ENCODE measurements around the gene CCL22. TPM values are rescaled to one million over a fixed set of nuclear protein-coding genes. Genes with fewer than 3 reads are reported as not detected.
A peak's percentile ranks its signal among the peaks of the same experiment; 100 is the strongest.

CCL22 gene
- total and polyA plus RNA-seq, 12 donors = 0.03 to 3.0 (median 0.25) TPM; not detected in 3

DNA sequence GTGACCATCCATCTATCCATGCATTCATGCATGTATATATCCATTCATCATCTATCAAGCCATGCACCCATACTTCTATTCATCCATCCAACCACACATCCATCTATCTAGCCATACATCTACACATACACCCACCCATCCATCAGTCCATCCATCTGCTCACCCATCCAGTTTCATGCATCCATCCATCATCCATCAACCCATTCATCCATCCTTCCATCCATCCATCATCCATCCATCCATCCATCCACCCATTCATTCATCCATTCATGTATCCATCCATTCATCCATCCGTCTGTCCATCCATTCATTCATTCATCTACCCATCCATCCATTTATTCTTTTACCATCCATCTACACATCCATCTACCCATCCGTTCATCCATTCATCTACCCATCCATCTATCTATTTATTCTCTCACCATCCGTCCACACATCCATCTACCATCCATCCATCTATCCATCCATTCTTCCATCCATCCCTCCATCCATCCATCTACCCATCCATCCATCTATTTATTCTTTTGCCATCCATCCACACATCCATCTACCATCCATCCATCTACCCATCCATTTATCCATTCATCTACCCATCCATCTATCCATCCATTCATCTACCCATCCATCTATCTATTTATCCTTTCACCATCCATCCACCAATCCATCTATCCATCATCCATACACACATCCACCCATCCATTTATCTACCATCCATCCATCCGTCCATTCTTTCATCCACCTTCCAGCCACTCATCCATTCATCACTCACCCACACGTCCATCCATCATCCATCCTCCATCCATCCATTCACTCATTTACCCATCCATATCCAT lies 49.2 kb downstream of the CCL22 start:
- Histone ChIP-seq H3K36me3 (replicated peaks in 1 of 2) (no peaks in the 10 kb centered on the region), H3K4me3 (no peak overlapping the region), H3K27ac (no peak overlapping the region), H3K27me3 (no peaks in the 10 kb centered on the region), H3K4me1 (replicated peaks in 1 of 2) (no peaks in the 10 kb centered on the region), H3K9me3 (replicated peaks in 1 of 3) (no peaks in the 10 kb centered on the region)
- WGBS, 4 donors = 74 to 82% (median 78%) methylated on average over 5 of the region's 5 CpGs
- intact Hi-C loops (cut with DNase I) = no loop called here
- TF ChIP-seq POLR2A (IDR thresholded peaks at IDR 0.05) = no peak
- no peak for DNase-seq

DNA sequence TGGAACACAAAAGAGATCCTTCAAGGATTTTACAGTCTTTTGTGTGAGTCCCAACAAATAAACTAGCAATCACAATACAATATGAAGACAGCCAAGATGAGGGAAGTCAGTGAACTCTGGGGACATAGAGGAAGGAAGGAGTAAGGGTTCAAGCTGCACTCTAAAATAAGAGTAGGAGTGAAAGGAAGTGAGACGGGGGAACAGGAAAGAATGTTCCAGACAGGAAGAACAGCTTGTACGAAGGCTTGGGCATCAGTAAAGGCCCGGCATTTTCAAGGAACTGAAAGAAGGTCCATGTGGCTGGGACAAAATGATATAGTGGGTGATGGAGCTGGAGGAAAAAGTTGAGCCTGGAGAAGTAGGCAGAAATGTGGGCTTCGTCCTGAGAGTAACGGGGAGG lies 50.5 kb downstream of the CCL22 start:
- no peak for TF ChIP-seq POLR2A (IDR thresholded peaks at IDR 0.05)
- TF ChIP-seq, protein P1, sequence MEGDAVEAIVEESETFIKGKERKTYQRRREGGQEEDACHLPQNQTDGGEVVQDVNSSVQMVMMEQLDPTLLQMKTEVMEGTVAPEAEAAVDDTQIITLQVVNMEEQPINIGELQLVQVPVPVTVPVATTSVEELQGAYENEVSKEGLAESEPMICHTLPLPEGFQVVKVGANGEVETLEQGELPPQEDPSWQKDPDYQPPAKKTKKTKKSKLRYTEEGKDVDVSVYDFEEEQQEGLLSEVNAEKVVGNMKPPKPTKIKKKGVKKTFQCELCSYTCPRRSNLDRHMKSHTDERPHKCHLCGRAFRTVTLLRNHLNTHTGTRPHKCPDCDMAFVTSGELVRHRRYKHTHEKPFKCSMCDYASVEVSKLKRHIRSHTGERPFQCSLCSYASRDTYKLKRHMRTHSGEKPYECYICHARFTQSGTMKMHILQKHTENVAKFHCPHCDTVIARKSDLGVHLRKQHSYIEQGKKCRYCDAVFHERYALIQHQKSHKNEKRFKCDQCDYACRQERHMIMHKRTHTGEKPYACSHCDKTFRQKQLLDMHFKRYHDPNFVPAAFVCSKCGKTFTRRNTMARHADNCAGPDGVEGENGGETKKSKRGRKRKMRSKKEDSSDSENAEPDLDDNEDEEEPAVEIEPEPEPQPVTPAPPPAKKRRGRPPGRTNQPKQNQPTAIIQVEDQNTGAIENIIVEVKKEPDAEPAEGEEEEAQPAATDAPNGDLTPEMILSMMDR (IDR thresholded peaks at IDR 0.05) = no peak
- no peaks in the 10 kb centered on the region for H3K9me3 ChIP-seq (replicated peaks in 1 of 3)
- no peaks in the 10 kb centered on the region for H3K36me3 ChIP-seq (replicated peaks in 1 of 2)
- intact Hi-C loops (cut with DNase I) = no loop called here
- H3K4me1 ChIP-seq (replicated peaks in 1 of 2) = no peaks in the 10 kb centered on the region
- peak in 1 of 7 donors; percentile 25 for DNase-seq
- H3K27me3 ChIP-seq = no peaks in the 10 kb centered on the region
- 48 to 81% (median 67%) methylated on average over 5 of the region's 5 CpGs for WGBS, 4 donors
- H3K27ac ChIP-seq = peak overlapping the region in 2 of 5 donors; percentile 62 to 70
- H3K4me3 ChIP-seq = no peak overlapping the region

DNA sequence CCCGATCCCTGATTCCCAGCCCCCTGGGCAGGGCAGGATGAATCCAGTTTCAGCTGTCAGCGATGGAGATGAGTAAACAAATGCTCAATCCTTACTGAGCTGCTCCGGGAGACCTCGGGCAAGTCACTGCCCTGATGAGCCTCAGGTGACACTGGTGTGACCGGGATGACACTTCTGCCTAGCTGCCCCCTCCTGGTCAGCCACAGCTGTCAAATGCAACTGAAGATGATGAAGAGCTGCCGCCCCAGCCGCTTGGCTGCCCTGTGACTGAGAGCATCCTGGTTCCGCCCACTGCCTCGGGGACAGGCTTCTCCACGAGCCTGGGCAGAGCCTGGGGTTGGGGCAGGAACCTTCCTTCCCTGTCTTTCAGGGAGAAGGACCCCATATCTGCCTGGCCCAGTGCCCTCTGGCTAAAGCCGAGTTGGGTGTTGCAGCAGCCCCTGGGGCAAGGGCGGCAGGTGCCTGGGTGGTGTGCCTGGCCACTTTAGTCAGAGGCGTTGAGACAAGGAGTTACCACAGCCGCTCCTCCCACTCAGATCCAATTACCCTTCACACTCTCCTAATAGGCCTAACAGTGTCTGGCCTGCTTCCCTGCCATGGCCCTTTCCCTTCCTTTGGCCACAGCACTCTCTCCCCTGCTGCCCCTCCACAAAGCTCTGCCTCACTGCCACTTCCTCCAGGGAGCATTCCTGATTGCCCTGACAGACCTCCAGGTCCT lies 51.4 kb downstream of the CCL22 start:
- intact Hi-C loops (cut with DNase I) = loop anchor here in 1 of 2 donors (10.0 kb wide), 1 partner anchor 305 kb away; no protein-coding TSS in a partner anchor
- H3K4me3 ChIP-seq = no peak overlapping the region
- no peaks in the 10 kb centered on the region for H3K27me3 ChIP-seq
- H3K27ac ChIP-seq = peak overlapping the region in 2 of 5 donors; percentile 62 to 70
- DNase-seq = peak in 4 of 7 donors; percentile 35 to 70 (median 40)
- 63 to 72% (median 67%) methylated on average over 3 to 14 of the region's 14 CpGs for WGBS, 4 donors
- no peaks in the 10 kb centered on the region for H3K4me1 ChIP-seq (replicated peaks in 1 of 2)
- no peaks in the 10 kb centered on the region for H3K36me3 ChIP-seq (replicated peaks in 1 of 2)
- H3K9me3 ChIP-seq (replicated peaks in 1 of 3) = no peaks in the 10 kb centered on the region
- TF ChIP-seq, protein P1 (IDR thresholded peaks at IDR 0.05) = no peak
- TF ChIP-seq POLR2A (IDR thresholded peaks at IDR 0.05) = no peak

DNA sequence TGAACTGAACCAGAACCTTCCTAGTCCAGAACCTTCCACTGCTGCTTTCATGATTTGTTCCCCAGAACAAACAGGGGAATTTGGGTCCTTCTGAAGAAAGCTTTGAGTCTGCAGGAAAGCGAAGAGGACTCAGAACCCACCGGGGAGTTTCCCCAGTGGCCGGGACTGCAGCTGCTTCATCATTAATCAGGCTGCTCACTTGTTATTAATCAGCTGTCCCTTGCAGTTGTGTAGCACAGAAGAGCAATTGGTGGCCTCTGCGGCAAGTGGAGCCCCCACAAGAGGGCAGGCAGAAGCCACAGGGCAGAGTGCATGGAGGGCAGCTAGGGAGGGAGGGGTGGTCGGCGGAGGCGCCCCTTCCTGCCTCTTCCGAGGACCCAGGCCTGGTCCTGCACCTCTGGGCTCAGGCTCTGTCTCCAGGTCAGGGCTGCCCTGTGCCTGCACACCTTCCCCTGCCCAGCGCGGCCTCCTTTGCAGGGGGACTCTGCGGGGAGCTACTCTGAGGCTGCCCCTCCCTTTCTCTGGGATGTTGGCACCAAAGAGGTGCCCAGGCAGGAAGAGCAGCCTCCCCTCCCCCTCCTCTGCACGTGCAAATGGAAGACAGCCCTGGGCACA lies 52.9 kb downstream of the CCL22 start:
- no peaks in the 10 kb centered on the region for H3K27me3 ChIP-seq
- TF ChIP-seq POLR2A (IDR thresholded peaks at IDR 0.05) = no peak
- TF ChIP-seq, protein P1 (IDR thresholded peaks at IDR 0.05) = no peak
- no peaks in the 10 kb centered on the region for H3K9me3 ChIP-seq (replicated peaks in 1 of 3)
- no peak for DNase-seq
- no peak overlapping the region for H3K4me3 ChIP-seq
- WGBS, 4 donors = 55 to 66% (median 64%) methylated on average over 8 to 12 of the region's 12 CpGs
- no peaks in the 10 kb centered on the region for H3K4me1 ChIP-seq (replicated peaks in 1 of 2)
- H3K27ac ChIP-seq = no peak overlapping the region
- no peaks in the 10 kb centered on the region for H3K36me3 ChIP-seq (replicated peaks in 1 of 2)
- intact Hi-C loops (cut with DNase I) = loop anchor here in 1 of 2 donors (10.0 kb wide), 1 partner anchor 307 kb away; no protein-coding TSS in a partner anchor

Data from adrenal gland (tissue), 12 donors.